NCI-H1417 treated with DMSO at 0.1 percent for 48 hours (cell line): ENCODE measurements around the gene MMP10.

ENCODE experiments used
- DNase-seq: peaks from one replicate; lab custom pipeline; 2025; lab: John Stamatoyannopoulos, UW

MMP10 gene

DNA sequence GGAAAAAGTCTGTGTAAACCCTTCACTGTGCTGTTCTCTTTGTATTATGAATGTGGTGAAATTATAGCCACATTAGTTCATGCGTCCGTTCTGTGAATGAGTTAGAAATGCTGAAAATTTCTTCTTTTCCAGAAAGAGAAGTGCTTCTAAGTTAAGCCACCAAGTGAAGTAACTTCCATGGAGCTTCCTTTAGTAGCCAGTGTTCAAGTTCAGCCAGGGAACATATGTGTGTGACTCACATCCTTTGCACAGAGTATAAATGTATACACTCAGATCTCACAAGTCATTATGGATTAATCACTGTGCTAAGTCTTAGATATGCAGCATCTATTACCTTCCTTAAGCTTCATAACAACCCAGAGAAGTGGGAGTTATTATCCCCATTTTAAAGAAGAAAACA lies 52.5 kb downstream of the MMP10 start:
- no peak for DNase-seq

DNA sequence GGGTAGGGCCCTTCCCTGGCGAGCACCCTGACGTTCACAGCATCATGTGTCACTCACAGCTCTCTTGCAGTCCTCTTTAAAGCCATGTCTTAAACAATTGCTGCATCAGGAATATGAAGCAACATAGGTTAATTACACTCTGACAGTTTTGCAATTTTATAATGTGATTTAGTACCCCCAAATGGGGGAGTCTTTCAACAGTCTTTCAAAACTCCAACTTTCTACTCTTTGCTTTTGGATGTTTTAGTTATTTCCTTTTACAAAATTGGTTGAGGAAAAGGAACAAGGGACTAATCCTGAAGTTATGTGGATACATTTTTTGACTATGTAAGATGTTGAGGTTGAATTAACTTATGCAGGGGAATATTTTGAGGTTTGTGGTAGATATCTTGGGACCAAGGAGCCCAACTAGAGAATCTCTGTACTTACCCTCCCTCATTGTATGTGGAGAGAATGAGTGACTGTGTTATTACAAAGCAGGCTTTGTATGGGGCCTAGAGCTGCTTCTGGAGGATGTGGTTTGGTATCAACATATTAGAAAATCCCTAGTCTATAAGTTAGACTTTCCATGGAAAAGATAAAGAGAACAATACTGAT lies 55.4 kb downstream of the MMP10 start, which contains the start of gene MMP8:
Gene MMP8 (minus strand): TSS at position 51 of the 597 bp plus-strand sequence. CDS start 99 bp downstream, outside the sequence.
- DNase-seq, result no peak

GRCh38 chr11:102722821-102723220 lies 57.6 kb downstream of the MMP10 start:
- DNase-seq, result no peak
